HG02938 (cell line): Measurements from ENCODE around the gene PNLDC1.
"Not testable (repeated sequence)": the region's sequence is repeated elsewhere in the genome, so short reads cannot be mapped to it uniquely, and the experiment has no call there.

Experiments used
- ATAC-seq: cut with Tn5 transposase; IDR thresholded peaks from one replicate; pipeline ENCODE4 v1.9.1; 2021; ENCODE audit warnings: mild to moderate bottlenecking, moderate library complexity; ENCODE audit not compliant: unreplicated experiment

The PNLDC1 gene

DNA sequence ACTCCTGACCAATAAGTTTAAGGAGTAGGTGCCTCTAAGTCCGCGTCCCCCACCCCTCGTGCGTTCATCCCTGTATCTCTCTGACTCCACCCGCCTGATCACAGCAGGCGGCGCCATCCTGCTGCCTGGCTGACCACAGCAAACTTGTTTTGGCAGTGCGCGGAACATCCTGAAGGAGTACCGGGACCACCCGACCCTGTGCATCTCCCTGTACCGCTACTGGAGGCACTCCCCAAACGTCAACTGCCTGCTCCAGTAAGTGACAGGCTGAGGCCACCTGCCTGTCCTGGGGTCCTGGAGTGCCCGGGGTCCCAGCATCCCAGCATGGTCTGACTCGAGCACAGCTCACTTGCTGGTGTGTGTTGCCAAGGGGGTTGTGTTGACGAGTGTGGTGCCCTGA lies 19.0 kb downstream of the PNLDC1 start:
- ATAC-seq = no peak

- ATAC-seq = no peak
Measured at GRCh38 chr6:159819932-159820640, 20.0 kb downstream of the PNLDC1 start.

- no peak for ATAC-seq
Measured at GRCh38 chr6:159821122-159821521, 21.0 kb downstream of the PNLDC1 start.

DNA sequence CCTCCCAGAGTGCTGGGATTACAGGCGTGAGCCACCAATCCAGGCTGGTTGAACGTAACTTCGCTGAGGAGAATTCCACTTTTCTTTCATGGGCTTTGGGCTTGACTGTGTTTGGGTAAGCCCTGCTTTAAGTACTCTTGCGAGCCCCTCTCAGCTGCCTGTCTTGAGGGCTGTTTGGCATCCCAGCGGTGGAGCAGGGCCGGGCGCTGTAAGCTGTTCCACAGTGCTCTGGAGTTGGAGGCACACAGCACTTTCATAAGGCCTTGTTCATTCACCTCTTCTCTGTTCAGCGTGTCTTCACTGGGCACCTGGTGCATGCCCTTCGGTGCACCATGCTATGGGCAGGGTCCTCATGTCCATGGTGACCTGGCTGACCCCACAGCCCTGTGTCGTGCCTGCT lies 21.6 kb downstream of the PNLDC1 start:
- no peak for ATAC-seq

DNA sequence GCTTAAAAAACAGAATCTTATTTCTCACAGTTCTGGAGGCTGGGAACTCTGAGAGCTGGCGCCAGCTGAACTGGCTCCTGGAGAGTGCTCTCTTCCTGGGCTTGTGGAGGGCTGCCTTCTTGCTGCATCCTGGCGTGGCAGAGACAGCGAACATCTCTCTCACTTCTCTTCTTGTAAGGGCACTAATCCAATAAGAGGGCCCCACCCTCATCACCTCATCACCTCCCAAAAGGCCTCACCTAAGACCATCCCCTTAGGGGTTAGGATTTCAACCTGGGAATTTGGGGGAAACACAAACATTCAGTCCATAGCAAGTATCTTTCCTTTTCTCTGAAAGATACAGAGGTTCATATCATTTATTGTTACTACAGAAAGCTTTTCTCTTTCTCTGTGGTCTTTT lies 23.9 kb downstream of the PNLDC1 start:
- no peak for ATAC-seq

GRCh38 chr6:159824690-159825089 lies 24.6 kb downstream of the PNLDC1 start:
- ATAC-seq = not testable (repeated sequence)

DNA sequence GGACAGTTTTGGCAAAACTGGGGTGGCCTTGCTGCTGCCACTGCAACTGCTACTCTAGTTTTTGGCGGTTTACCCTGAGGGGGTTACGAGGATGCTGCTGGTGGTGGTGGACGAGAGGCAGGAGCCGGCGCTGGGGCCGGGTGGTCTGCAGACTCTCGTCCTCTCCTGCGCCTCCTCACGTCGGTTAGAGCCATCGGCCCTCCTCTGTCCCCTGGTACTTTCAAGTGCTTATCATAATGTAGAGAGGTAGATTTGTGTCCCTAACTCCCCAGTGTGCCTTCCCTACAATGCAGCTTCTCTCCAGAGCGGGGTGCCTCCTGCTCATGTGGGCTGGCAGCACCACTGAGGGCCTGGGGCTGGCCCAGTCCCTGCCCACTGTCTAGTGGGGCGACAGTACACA lies 25.9 kb downstream of the PNLDC1 start:
- no peak for ATAC-seq

- no peak for ATAC-seq
Measured at GRCh38 chr6:159826968-159827647, 27.0 kb downstream of the PNLDC1 start.

GRCh38 chr6:159828074-159828473 lies 28.0 kb downstream of the PNLDC1 start:
- ATAC-seq = no peak

DNA sequence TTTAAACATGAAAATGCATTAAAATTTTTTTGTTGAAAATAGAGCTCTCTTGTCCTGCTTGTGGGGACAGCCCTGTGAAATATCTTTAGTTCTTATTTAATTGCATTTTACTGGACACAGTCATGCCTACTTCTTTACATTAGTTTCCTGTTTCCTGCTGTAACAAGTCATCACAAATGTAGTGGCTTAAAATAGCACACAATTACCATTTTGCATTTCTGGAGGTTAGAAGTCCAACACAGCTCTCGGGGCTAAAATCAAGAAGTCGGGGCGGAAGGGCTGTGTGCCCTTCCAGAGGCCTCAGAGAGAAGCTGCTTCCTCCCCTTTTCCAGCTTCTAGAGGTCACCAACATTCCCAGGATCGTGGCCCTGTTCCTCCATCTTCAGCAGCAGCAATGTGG lies 29.4 kb downstream of the PNLDC1 start:
- ATAC-seq = no peak

- ATAC-seq = no peak
Measured at GRCh38 chr6:159830501-159831372, 30.7 kb downstream of the PNLDC1 start.

DNA sequence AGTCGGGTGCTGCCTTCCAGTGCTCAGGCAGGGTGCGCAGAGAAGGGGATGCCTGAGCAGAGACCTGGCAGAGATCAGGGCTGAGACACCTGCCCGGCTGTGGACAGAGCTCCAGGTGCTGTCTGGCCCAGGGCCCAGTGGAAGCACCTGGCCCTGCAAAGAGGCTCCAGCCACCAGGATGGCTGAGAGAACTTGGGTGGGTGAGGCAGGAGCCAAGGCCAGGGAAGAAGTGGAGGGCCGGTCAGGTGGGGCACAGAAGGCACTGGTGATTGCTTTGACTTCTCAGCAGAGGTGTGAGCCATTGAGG lies 31.2 kb downstream of the PNLDC1 start:
- ATAC-seq = no peak

DNA sequence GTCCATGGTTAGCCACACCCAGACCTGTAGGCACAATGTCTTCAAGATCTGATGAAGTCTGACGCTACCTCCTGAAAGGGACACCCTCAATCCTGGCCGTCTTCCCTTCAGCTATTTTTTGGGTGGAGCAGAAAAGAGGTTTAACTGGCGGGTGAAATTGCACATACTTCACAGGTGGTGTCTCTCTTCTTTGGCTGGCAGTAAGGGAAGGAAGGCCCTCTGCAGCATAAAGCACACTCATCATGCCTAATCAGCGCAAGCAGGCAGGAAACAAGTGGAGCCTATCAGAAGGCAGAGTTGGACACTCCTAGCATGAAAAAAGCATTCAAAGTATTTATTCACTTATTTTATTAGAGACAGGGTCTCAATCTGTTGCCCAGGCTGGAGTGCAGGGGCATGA lies 32.9 kb downstream of the PNLDC1 start:
- ATAC-seq = no peak

DNA sequence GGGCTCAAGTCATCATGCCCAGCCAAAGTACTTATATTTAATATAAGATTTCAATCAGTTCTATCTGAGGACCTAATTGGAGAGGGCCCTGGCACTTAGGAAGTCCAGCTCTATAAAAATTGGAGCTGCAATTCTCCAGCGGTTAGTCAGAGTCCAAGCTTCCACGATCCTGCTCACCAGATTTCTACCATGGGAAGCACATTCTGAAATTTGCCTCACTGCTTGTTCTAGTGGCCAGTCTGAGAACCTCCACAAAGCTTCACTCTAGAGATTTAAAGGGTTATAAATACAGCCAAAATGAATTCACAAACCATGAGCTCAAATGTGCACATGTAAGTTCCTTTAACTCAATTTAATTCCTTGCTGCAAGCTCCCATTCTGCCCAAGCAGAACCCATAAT lies 33.5 kb downstream of the PNLDC1 start:
- no peak for ATAC-seq

- no peak for ATAC-seq
Measured at GRCh38 chr6:159833997-159834603, 34.0 kb downstream of the PNLDC1 start.

DNA sequence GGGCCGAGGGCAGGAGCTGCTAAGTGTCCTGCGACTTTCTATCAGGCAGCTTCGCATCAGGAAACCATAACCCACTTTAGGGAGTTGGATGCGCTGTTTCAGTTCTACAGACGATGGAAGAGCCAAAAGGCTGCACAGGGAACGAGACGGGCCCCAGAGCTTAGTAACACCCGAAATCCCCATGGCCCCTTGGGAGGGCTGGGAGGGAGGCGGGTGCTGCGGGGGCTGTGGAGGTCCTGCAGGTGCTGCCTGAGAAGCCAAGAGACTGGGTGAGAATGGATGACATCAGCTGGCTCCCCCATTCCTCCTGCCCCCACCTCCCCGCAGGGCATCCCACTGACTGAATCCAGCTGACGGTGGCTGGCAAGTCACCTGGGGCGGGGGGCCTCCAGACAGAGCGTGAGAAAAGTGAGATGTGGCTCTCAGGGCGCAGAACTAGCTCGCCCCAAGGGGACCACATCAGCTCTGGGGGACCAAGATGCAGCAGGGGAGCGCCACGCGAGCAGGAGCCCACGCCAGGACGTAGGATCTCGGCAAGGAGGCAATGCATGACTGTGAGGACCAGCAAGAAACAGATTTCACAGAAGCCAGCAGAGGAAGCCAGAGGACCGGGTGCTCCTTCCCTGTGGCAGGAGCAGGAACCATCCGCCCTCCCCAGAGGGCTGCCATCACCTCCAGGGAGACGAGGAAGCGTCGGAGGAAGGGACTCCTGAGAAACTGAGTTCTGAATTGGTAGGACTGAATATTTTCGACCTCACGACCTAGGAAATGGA lies 36.8 kb downstream of the PNLDC1 start:
- ATAC-seq = no peak

GRCh38 chr6:159837511-159837910 lies 37.4 kb downstream of the PNLDC1 start:
- ATAC-seq = no peak

GRCh38 chr6:159838020-159838744 lies 38.1 kb downstream of the PNLDC1 start:
- ATAC-seq = no peak

- ATAC-seq = no peak
Measured at GRCh38 chr6:159842035-159842434, 42.0 kb downstream of the PNLDC1 start.
